Metanephros (tissue), 1 donor: ENCODE data around the gene EID3. TPM values are rescaled to one million over a fixed set of nuclear protein-coding genes. Genes with fewer than 3 reads are reported as not detected.

Experiments
- total RNA-seq: library from RNA; depleted of rRNA; stranded (reverse); fragments of >200 nt; gene quantifications from one replicate; pipeline ENCODE4 v1.2.3, GENCODE V29; 2014

The EID3 gene
- 4.8 TPM for total RNA-seq

DNA sequence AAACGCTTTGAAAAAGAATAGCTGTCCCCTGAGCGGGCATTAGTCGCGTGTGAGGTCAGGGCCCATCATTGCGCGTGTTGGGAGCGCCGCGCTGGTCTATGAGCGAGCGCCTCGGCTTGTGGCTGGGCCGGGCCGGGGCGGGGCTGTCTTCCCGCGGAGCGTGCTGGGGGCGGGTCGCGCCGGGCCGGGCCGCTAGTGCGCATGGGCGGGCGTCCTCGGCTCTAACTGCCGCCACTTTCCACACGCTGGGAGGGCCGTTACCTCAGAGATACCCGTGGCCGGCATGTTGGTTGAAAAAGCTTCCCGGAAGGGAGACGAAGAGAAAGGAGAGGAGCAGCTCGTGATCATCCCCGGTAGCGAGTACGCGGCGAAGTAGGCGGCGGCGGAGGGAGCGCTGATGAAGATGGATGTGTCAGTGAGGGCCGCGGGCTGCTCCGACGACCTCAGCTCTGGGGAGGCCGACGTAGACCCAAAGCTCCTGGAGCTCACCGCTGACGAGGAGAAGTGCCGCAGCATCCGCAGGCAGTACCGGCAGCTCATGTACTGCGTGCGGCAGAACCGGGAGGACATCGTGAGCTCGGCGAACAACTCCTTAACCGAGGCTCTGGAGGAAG, at the start of gene EID3:
Gene EID3 (plus strand): TSS at position 202 of the 614 bp plus-strand sequence. CDS start 196 bp downstream, at position 398.

Other genes with a start within 250 kb of the EID3 start
- 21.9 TPM for gene HCFC2, start 239.2 kb upstream of the EID3 start, total RNA-seq
- gene NFYB, start 165.5 kb upstream of the EID3 start, total RNA-seq: 20.6 TPM
- gene TXNRD1, start 88.0 kb upstream of the EID3 start, total RNA-seq: 56.3 TPM
- gene CHST11, start 153.2 kb downstream of the EID3 start, total RNA-seq: 13.7 TPM